GM12892 (cell line): Measurements from ENCODE around the gene U2AF2.

Experiments used
- DNase-seq: peaks from one replicate; pipeline ENCODE4 v3.0.0; 2011; ENCODE audit not compliant: insufficient read length
- FAIRE-seq: peaks from 2 replicates; lab custom pipeline; 2011; peaks lifted over from hg19 to GRCh38; lab: Jason Lieb, UNC
- POLR2A ChIP-seq: IDR thresholded peaks from 2 replicates; pipeline ENCODE4 v1.6.1; 2011; ENCODE audit warnings: low read depth, low read length, control low read depth
- POLR2AphosphoS5 ChIP-seq: IDR thresholded peaks from 2 replicates; pipeline ENCODE4 v1.6.1; 2011; ENCODE audit warnings: low read depth, low read length, control low read depth
- TAF1 ChIP-seq: IDR thresholded peaks from 2 replicates; pipeline ENCODE4 v1.6.1; 2011; ENCODE audit warnings: low read depth, mild to moderate bottlenecking, control low read depth, low read length, borderline replicate concordance

The U2AF2 gene

GRCh38 chr19:55674459-55674840 lies 19.6 kb downstream of the U2AF2 start:
- no peak for DNase-seq
- no peak for TF ChIP-seq POLR2AphosphoS5
- TF ChIP-seq TAF1, result no peak
- no peak for TF ChIP-seq POLR2A

GRCh38 chr19:55674841-55675660 lies 20.2 kb downstream of the U2AF2 start, which contains the start of gene EPN1:
EPN1 (plus strand) TSS chr19:55675226; CDS start chr19:55678628, 3,402 bp downstream.
- TF ChIP-seq TAF1 (no peak), POLR2A (peak; percentile 72), POLR2AphosphoS5 (peak; percentile 73; the same call in 1 of the 2 replicates)
- FAIRE-seq (peak; percentile 97), DNase-seq (peak; percentile 100)

More at GRCh38 chr19:55674459-55674840, 19.6 kb downstream of the U2AF2 start:
- FAIRE-seq, result no peak

GRCh38 chr19:55675661-55676354 lies 21.0 kb downstream of the U2AF2 start:
- TF ChIP-seq TAF1 (no peak), POLR2AphosphoS5 (no peak), POLR2A (no peak)
- peak; percentile 33 for FAIRE-seq
- no peak for DNase-seq

GRCh38 chr19:55676383-55676782 lies 21.5 kb downstream of the U2AF2 start:
- DNase-seq (no peak), FAIRE-seq (no peak)
- no peak for TF ChIP-seq TAF1
- no peak for TF ChIP-seq POLR2A
- no peak for TF ChIP-seq POLR2AphosphoS5

- TF ChIP-seq POLR2AphosphoS5 (no peak), TAF1 (no peak), POLR2A (no peak)
- FAIRE-seq, result peak; percentile 21
- DNase-seq, result no peak
These were observed 22.2 kb downstream of the U2AF2 start for GRCh38 chr19:55676889-55677505.

- no peak for FAIRE-seq
- TF ChIP-seq TAF1, result no peak
- TF ChIP-seq POLR2AphosphoS5, result no peak
- DNase-seq, result no peak
These were observed 22.8 kb downstream of the U2AF2 start for GRCh38 chr19:55677572-55678028.

- DNase-seq (peak; percentile 70), FAIRE-seq (peak; percentile 92)
- TF ChIP-seq TAF1, result 0 out of 2 replicates have a peak, but pooled peaks have one; percentile 26
- TF ChIP-seq POLR2A, result peak; percentile 67; the same call in 1 of the 2 replicates
- TF ChIP-seq POLR2AphosphoS5, result peak; percentile 74
These were observed 23.4 kb downstream of the U2AF2 start for GRCh38 chr19:55678121-55678671.

- DNase-seq (no peak), FAIRE-seq (no peak)
- no peak for TF ChIP-seq POLR2A
- no peak for TF ChIP-seq TAF1
- no peak for TF ChIP-seq POLR2AphosphoS5
These were observed 24.8 kb downstream of the U2AF2 start for GRCh38 chr19:55679343-55680257.

GRCh38 chr19:55680339-55681130 lies 25.7 kb downstream of the U2AF2 start:
- no peak for FAIRE-seq
- no peak for TF ChIP-seq POLR2AphosphoS5
- TF ChIP-seq POLR2A, result no peak
- no peak for TF ChIP-seq TAF1
- DNase-seq, result no peak
